K562 (cell line): ENCODE measurements around the gene LIPT2.

Experiments used
- CBFB ChIP-seq: sonication (generic); formaldehyde crosslinking; IDR thresholded peaks from 2 replicates; pipeline ENCODE4 v1.4.0; 2020; ENCODE audit warnings: mild to moderate bottlenecking, missing genetic modification reagents
- CHD1 ChIP-seq: fragments of 200-600 bp; sonication (generic); IDR thresholded peaks from one replicate; pipeline ENCODE4 v1.6.1; 2012; ENCODE audit warnings: mild to moderate bottlenecking, moderate library complexity, low read length, inconsistent platforms
- ESRRB ChIP-seq: fragments of 250-450 bp; sonication (Bioruptor Pico); IDR thresholded peaks from 2 replicates; pipeline ENCODE4 v1.5.0; 2020; ENCODE audit warnings: mild to moderate bottlenecking, moderate library complexity, borderline replicate concordance
- GABPA ChIP-seq: fragments of 200-800 bp; sonication (Bioruptor generic); conservative IDR thresholded peaks from 2 replicates; pipeline ENCODE4 v1.6.1; 2016; ENCODE audit warnings: low read depth, missing genetic modification characterization, missing compliant biosample characterization
- POLR2A ChIP-seq: fragments of 450-650 bp; conservative IDR thresholded peaks from 2 replicates; pipeline ENCODE4 v1.6.1; 2016
- POLR2AphosphoS5 ChIP-seq: IDR thresholded peaks from 2 replicates; pipeline ENCODE4 v1.6.1; 2011; ENCODE audit warnings: mild to moderate bottlenecking, low read depth, low read length, moderate library complexity; ENCODE audit not compliant: control insufficient read depth, insufficient read depth
- RAD51 ChIP-seq: fragments of 450-650 bp; IDR thresholded peaks from 2 replicates; pipeline ENCODE4 v1.7.1; 2016; ENCODE audit warnings: low read depth, mild to moderate bottlenecking, borderline replicate concordance
- SETDB1 ChIP-seq: IDR thresholded peaks from one replicate; pipeline ENCODE4 v1.6.1; 2012; ENCODE audit warnings: low read length, control low read depth, inconsistent platforms
- SOX6 ChIP-seq: fragments of 450-650 bp; IDR thresholded peaks from 2 replicates; pipeline ENCODE4 v1.6.1; 2014; ENCODE audit warnings: mild to moderate bottlenecking
- ZBTB17 ChIP-seq: fragments of 450-650 bp; formaldehyde crosslinking; IDR thresholded peaks from 2 replicates; pipeline ENCODE4 v1.4.0; 2020; ENCODE audit warnings: mild to moderate bottlenecking
- ZBTB7A ChIP-seq: IDR thresholded peaks from 2 replicates; pipeline ENCODE4 v1.6.1; 2011; ENCODE audit warnings: low read depth, mild to moderate bottlenecking, low read length, moderate library complexity, borderline replicate concordance; ENCODE audit not compliant: control insufficient read depth
- ZNF589 ChIP-seq: fragments of 200-800 bp; sonication (Bioruptor generic); IDR thresholded peaks from 2 replicates; pipeline ENCODE4 v1.6.1; 2016; ENCODE audit warnings: low read depth, missing genetic modification characterization, missing compliant biosample characterization
- TF ChIP-seq, protein P1 (sequence below): sonication (generic); formaldehyde crosslinking; IDR thresholded peaks from 2 replicates; pipeline ENCODE4 v1.8.0; 2022; ENCODE audit warnings: mild to moderate bottlenecking, missing genetic modification reagents, borderline replicate concordance

- TF ChIP-seq ZBTB7A, result no peak
- TF ChIP-seq CHD1, result no peak
- no peak for TF ChIP-seq ESRRB (CRISPR knock-in tag)
- no peak for TF ChIP-seq POLR2A
- no peak for TF ChIP-seq POLR2AphosphoS5
- TF ChIP-seq, protein P1, sequence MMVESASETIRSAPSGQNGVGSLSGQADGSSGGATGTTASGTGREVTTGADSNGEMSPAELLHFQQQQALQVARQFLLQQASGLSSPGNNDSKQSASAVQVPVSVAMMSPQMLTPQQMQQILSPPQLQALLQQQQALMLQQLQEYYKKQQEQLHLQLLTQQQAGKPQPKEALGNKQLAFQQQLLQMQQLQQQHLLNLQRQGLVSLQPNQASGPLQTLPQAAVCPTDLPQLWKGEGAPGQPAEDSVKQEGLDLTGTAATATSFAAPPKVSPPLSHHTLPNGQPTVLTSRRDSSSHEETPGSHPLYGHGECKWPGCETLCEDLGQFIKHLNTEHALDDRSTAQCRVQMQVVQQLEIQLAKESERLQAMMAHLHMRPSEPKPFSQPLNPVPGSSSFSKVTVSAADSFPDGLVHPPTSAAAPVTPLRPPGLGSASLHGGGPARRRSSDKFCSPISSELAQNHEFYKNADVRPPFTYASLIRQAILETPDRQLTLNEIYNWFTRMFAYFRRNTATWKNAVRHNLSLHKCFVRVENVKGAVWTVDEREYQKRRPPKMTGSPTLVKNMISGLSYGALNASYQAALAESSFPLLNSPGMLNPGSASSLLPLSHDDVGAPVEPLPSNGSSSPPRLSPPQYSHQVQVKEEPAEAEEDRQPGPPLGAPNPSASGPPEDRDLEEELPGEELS (CRISPR knock-in tag), result no peak
- TF ChIP-seq CBFB (CRISPR knock-in tag), result no peak
- TF ChIP-seq ZBTB17 (CRISPR knock-in tag), result no peak
- no peak for TF ChIP-seq SOX6
- no peak for TF ChIP-seq RAD51
- TF ChIP-seq SETDB1, result no peak
- TF ChIP-seq ZNF589, result no peak
- TF ChIP-seq GABPA (tag), result no peak
Observed at GRCh38 chr11:74507582-74507981, 14.1 kb upstream of the LIPT2 start.
